ENCODE measurements around the gene UBR3.
"Not testable (repeated sequence)": the region's sequence is repeated elsewhere in the genome, so short reads cannot be mapped to it uniquely, and the experiment has no call there.

DNA sequence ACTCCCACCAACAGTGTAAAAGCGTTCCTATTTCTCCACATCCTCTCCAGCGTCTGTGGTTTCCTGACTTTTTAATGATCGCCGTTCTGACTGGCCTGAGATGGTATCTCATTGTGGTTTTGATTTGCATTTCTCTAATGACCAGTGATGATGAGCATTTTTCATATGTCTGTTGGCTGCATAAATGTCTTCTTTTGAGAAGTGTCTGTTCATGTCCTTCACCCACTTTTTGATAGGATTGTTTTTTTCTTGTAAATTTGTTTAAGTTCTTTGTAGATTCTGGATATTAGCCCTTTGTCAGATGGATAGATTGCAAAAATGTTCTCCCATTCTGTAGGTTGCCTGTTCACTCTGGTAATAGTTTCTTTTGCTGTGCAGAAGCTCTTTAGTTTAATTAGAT, 72.8 kb downstream of the UBR3 start:
- TF ChIP-seq, protein P1, sequence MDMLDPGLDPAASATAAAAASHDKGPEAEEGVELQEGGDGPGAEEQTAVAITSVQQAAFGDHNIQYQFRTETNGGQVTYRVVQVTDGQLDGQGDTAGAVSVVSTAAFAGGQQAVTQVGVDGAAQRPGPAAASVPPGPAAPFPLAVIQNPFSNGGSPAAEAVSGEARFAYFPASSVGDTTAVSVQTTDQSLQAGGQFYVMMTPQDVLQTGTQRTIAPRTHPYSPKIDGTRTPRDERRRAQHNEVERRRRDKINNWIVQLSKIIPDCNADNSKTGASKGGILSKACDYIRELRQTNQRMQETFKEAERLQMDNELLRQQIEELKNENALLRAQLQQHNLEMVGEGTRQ (IDR thresholded peaks at IDR 0.05; ENCODE audit: low read depth, low read length): not testable (repeated sequence)
- TF ChIP-seq, protein P2, sequence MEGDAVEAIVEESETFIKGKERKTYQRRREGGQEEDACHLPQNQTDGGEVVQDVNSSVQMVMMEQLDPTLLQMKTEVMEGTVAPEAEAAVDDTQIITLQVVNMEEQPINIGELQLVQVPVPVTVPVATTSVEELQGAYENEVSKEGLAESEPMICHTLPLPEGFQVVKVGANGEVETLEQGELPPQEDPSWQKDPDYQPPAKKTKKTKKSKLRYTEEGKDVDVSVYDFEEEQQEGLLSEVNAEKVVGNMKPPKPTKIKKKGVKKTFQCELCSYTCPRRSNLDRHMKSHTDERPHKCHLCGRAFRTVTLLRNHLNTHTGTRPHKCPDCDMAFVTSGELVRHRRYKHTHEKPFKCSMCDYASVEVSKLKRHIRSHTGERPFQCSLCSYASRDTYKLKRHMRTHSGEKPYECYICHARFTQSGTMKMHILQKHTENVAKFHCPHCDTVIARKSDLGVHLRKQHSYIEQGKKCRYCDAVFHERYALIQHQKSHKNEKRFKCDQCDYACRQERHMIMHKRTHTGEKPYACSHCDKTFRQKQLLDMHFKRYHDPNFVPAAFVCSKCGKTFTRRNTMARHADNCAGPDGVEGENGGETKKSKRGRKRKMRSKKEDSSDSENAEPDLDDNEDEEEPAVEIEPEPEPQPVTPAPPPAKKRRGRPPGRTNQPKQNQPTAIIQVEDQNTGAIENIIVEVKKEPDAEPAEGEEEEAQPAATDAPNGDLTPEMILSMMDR (conservative IDR thresholded peaks at IDR 0.05; ENCODE audit: low read depth, low read length): not testable (repeated sequence)
- not testable (repeated sequence) for TF ChIP-seq NFE2L2 (IDR thresholded peaks at IDR 0.05; ENCODE audit: low read depth, low read length); POLR2A (IDR thresholded peaks at IDR 0.05; ENCODE audit: low read depth, low read length); RFX5 (IDR thresholded peaks at IDR 0.05; ENCODE audit: low read depth, low read length); BHLHE40 (IDR thresholded peaks at IDR 0.05; ENCODE audit: low read depth, low read length); MXI1 (IDR thresholded peaks at IDR 0.05; ENCODE audit: borderline replicate concordance, low read depth, low read length); CHD1 (IDR thresholded peaks at IDR 0.05; ENCODE audit: low read depth, low read length); RAD21 (IDR thresholded peaks at IDR 0.05; ENCODE audit: low read length); RCOR1 (IDR thresholded peaks at IDR 0.05; ENCODE audit: insufficient replicate concordance, low read length); MAFK (IDR thresholded peaks at IDR 0.05; ENCODE audit: low read depth, low read length); CEBPB (IDR thresholded peaks at IDR 0.05; ENCODE audit: low read depth, low read length); MAZ (IDR thresholded peaks at IDR 0.05; ENCODE audit: borderline replicate concordance, low read depth, low read length)
- TF ChIP-seq, protein P3, sequence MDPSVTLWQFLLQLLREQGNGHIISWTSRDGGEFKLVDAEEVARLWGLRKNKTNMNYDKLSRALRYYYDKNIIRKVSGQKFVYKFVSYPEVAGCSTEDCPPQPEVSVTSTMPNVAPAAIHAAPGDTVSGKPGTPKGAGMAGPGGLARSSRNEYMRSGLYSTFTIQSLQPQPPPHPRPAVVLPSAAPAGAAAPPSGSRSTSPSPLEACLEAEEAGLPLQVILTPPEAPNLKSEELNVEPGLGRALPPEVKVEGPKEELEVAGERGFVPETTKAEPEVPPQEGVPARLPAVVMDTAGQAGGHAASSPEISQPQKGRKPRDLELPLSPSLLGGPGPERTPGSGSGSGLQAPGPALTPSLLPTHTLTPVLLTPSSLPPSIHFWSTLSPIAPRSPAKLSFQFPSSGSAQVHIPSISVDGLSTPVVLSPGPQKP (IDR thresholded peaks at IDR 0.05; ENCODE audit: borderline replicate concordance, low read depth, low read length): not testable (repeated sequence)
